ENCODE measurements around the gene ASPHD2. TPM values are rescaled to one million over a fixed set of nuclear protein-coding genes. Genes with fewer than 3 reads are reported as not detected.

ASPHD2 gene
- total RNA-seq, 1 donor from 2014 or later: 0.32 TPM

DNA sequence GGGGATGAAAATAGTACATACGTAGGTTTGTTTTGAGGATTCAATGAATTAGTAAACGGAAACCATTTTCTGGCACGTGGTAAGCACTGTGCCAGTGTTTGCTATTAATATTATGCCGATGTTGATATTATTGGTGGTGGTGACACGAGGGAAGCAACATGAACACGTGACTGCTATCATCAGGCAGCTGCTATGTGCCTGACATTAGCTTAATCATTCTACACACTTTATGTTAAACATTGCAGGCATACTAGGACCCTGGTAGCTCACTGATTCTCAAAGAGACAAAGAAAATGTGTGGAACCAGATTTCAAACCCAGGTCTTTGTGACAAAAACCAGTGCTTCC is 55.3 kb downstream of the ASPHD2 start:
- Histone ChIP-seq H3K36me3 (peaks cover 12 to 22% of the 10 kb centered on the region in 2 donors), H3K4me1 (peaks cover 6 to 16% of the 10 kb centered on the region in 2 donors), H3K27me3 (no peaks in the 10 kb centered on the region), H3K27ac (peak overlapping the region; percentile 95 to 96), H3K9me3 (no peaks in the 10 kb centered on the region), H3K4me3 (peak overlapping the region; percentile 90 to 99)
- no peak for DNase-seq (ENCODE audit: low spot score in 2 of 2)
- intact Hi-C loops (cut with DNase I): no loop called here
- no peak for TF ChIP-seq CTCF (IDR thresholded peaks at IDR 0.05)

DNA sequence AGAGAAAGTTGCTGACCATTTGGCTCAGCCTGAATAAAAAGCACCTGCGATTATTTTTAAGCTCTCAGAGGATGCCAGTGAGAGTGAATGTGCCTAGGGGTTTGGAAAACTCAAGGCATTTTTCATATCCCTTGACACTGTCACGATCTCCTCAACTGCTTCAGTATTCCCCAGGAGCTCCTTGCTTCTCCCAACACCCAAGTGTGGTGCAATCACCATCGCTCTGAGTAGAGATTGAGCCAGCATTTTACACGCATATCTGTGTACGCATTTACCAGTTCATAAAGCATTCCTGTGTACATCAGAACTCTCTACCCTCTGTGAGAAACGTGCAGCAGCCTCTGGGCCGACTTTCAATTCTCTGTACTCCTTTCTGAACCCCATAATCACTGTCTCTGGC is 56.0 kb downstream of the ASPHD2 start:
- Histone ChIP-seq H3K27ac (peak overlapping the region; percentile 95 to 96), H3K36me3 (peaks cover 15 to 28% of the 10 kb centered on the region in 2 donors), H3K27me3 (no peaks in the 10 kb centered on the region), H3K9me3 (no peaks in the 10 kb centered on the region), H3K4me3 (peak overlapping the region in 1 of 2 donors; percentile 99), H3K4me1 (peaks cover 6 to 16% of the 10 kb centered on the region in 2 donors)
- DNase-seq (ENCODE audit: low spot score in 2 of 2): no peak
- intact Hi-C loops (cut with DNase I): no loop called here
- TF ChIP-seq CTCF (IDR thresholded peaks at IDR 0.05): no peak

- intact Hi-C loops (cut with DNase I): no loop called here
Observed at GRCh38 chr22:26485806-26486390, 56.8 kb downstream of the ASPHD2 start.

GRCh38 chr22:26486394-26486793 is 57.3 kb downstream of the ASPHD2 start:
- no peaks in the 10 kb centered on the region for H3K27me3 ChIP-seq
- H3K9me3 ChIP-seq: no peaks in the 10 kb centered on the region
- H3K4me1 ChIP-seq: peaks cover 6 to 16% of the 10 kb centered on the region in 2 donors
- DNase-seq (ENCODE audit: low spot score in 2 of 2): no peak
- no peak for TF ChIP-seq CTCF (IDR thresholded peaks at IDR 0.05)
- no peak overlapping the region for H3K4me3 ChIP-seq
- intact Hi-C loops (cut with DNase I): no loop called here
- H3K36me3 ChIP-seq: peaks cover 23 to 40% of the 10 kb centered on the region in 2 donors
- H3K27ac ChIP-seq: no peak overlapping the region

More at GRCh38 chr22:26485806-26486390, 56.8 kb downstream of the ASPHD2 start:
- Histone ChIP-seq H3K27ac (no peak overlapping the region), H3K4me1 (peaks cover 6 to 16% of the 10 kb centered on the region in 2 donors), H3K27me3 (no peaks in the 10 kb centered on the region), H3K9me3 (no peaks in the 10 kb centered on the region), H3K4me3 (no peak overlapping the region), H3K36me3 (peaks cover 18 to 35% of the 10 kb centered on the region in 2 donors)
- no peak for TF ChIP-seq CTCF (IDR thresholded peaks at IDR 0.05)
- DNase-seq (ENCODE audit: low spot score in 2 of 2): no peak

DNA sequence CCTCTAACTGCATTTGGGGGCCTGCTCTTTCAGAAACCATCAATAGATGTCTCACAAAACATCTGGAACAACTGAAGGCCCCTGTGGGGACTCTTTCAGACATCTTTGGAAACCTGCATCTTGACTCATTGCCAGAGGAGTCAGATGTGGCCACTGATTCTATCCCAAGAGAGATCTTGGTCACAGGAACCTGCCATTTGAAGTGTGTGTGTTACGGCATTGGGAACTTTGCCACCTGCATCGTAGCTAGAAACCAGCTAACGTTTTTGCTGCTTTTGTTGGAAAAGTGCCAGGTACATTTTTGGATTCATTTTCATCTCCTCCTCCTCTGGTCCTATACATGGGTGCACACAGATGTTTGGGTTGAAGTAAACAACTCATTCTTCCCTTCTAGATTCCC is 58.9 kb downstream of the ASPHD2 start:
- DNase-seq (ENCODE audit: low spot score in 2 of 2): no peak
- TF ChIP-seq CTCF (IDR thresholded peaks at IDR 0.05): no peak
- Histone ChIP-seq H3K27me3 (no peaks in the 10 kb centered on the region), H3K9me3 (no peaks in the 10 kb centered on the region), H3K4me3 (no peak overlapping the region), H3K36me3 (peaks cover 38 to 56% of the 10 kb centered on the region in 2 donors), H3K27ac (no peak overlapping the region), H3K4me1 (peaks cover 2 to 10% of the 10 kb centered on the region in 2 donors)
- intact Hi-C loops (cut with DNase I): no loop called here

All from ascending aorta (tissue), 2 donors.